RWPE1 (cell line): ENCODE data around the gene PTRH1.

Experiments used
- CTCF ChIA-PET: fragments of 350-600 bp; sonication (Branson Sonifier 250); formaldehyde crosslinking; extraction: SDS; loops from one replicate; lab custom pipeline; 2021; lab: Yijun Ruan, JAX
- POLR2A ChIA-PET: fragments of 400-600 bp; formaldehyde crosslinking; extraction: SDS; loops from one replicate; lab custom pipeline; 2020; ENCODE audit warnings: antibody characterized with exemption; ENCODE audit not compliant: low non-redundant PET; lab: Yijun Ruan, JAX
- DNase-seq: peaks from one replicate; pipeline ENCODE4 v3.0.0; 2012; ENCODE audit warnings: low spot score
- H3K27ac ChIP-seq: fragments of 450-650 bp; 2 replicates; pipeline ENCODE4 v1.5.1; 2017
- TF ChIP-seq, protein P1 (sequence below): fragments of 450-650 bp; conservative IDR thresholded peaks from 2 replicates; pipeline ENCODE4 v1.5.1; 2017; ENCODE audit warnings: low read depth, mild to moderate bottlenecking

PTRH1 gene

DNA sequence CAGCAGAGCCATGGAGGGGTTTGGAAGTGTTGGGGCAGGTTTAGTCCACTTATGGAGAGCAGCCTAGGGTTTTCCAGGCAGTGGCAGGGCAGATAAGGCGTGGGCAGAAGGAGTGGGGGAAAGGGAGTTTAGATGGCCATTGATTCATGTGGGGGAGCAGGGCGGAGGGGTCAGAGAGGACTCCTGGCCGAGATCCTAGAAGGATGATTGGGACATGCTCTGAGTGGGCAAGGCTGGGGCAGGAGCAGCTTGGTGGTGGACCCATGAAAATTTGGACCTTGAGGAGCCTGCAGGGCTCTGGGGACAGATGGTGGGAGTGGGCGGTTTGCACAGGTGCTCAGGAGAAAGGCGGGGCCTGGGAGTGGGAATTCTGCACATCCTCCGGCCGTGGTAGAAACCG lies 37.7 kb upstream of the PTRH1 start:
- DNase-seq, result no peak
- H3K27ac ChIP-seq, result no peak overlapping the region
- TF ChIP-seq, protein P1, sequence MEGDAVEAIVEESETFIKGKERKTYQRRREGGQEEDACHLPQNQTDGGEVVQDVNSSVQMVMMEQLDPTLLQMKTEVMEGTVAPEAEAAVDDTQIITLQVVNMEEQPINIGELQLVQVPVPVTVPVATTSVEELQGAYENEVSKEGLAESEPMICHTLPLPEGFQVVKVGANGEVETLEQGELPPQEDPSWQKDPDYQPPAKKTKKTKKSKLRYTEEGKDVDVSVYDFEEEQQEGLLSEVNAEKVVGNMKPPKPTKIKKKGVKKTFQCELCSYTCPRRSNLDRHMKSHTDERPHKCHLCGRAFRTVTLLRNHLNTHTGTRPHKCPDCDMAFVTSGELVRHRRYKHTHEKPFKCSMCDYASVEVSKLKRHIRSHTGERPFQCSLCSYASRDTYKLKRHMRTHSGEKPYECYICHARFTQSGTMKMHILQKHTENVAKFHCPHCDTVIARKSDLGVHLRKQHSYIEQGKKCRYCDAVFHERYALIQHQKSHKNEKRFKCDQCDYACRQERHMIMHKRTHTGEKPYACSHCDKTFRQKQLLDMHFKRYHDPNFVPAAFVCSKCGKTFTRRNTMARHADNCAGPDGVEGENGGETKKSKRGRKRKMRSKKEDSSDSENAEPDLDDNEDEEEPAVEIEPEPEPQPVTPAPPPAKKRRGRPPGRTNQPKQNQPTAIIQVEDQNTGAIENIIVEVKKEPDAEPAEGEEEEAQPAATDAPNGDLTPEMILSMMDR, result no peak
- CTCF ChIA-PET, result no interaction called here
- POLR2A ChIA-PET, result interaction anchor here (0.7 kb wide), 1 partner anchor 1582 kb away, joined by 6 read pairs; no protein-coding TSS in a partner anchor

DNA sequence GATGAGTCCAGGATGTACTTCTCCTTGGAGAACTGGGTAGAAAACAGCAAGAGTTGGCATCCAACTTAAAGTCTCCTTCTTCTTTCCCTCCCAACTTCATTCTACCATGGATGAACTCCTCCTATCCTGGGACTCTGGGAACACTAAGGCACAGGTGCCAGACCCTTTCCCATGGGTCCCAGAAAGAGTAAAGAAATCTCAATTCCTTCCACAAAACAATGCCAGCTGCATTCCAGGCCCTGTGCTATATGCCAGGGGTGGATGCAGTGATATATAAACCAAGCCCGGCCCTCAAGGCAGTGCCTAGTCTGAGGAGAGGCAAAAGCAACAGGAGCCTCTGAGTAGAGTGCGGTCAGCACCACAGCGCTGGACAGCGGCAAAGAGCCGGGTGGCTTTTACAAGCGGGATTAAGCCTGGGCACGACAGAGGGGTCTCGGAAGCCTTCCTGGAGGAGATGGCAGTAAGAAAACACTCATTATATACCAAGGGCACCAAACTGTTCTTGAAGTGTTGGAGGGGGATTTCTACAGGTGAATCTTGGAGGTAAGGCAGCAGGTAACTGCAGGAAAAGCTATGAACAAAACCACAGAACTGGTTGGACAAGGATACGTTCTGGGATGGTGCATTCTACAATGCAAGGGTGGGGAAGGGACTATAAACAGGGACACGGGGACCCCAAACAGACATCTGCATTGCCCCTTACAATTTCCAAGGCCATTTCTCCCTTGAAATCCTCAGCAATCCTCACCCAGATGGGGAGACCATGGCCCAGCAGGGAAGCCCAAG lies 36.0 kb upstream of the PTRH1 start:
- H3K27ac ChIP-seq, result no peak overlapping the region
- ChIA-PET CTCF (no interaction called here), POLR2A (interaction anchor here (0.5 kb wide), 2 partner anchors 11 to 28 kb away, joined by 3 to 5 read pairs; no protein-coding TSS in a partner anchor)
- TF ChIP-seq, protein P1, result no peak
- DNase-seq, result peak; percentile 65

DNA sequence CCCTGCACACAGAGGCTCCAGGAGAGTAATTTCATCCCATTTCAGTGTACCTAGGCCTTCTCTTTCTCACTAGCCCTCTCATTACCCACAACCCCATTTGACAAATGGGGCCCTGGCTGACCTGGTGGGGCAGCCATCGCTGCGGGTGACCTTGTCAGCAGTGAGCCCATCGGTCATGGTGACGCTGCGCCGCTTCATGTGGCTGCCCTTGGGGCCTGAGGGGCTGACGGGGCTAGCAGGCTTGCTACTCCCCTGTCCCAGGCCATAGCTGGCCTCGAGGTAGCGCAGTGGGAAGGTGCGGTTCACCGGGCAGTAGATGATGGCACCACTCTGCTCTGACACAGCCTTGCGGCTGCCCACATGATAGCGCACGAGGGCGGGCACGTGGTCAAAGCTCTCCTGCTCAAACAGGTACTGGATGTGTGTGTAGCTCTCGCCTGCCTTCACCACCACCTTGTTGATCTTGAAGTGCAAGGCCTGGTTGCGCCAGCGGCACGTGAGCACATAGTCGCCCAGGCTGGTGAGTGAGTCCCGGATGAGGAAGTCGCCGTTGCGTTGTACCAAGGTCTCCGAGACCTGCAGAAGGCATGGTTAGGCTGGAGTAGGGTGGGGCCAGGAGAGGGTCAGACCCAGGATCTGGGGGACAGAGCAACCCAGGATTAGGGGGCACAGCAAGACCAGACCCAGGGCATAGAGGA lies 33.8 kb upstream of the PTRH1 start:
- TF ChIP-seq, protein P1, result no peak
- ChIA-PET CTCF (no interaction called here), POLR2A (no interaction called here)
- no peak overlapping the region for H3K27ac ChIP-seq
- no peak for DNase-seq

- CTCF ChIA-PET, result interaction anchor here (0.6 to 0.7 kb wide), 2 partner anchors 165 to 239 kb away, joined by 3 read pairs; no protein-coding TSS in a partner anchor
- no peak for DNase-seq
- TF ChIP-seq, protein P1, result no peak
- no peak overlapping the region for H3K27ac ChIP-seq
- POLR2A ChIA-PET, result no interaction called here
These were observed 31.6 kb upstream of the PTRH1 start for GRCh38 chr9:127746959-127747569.

DNA sequence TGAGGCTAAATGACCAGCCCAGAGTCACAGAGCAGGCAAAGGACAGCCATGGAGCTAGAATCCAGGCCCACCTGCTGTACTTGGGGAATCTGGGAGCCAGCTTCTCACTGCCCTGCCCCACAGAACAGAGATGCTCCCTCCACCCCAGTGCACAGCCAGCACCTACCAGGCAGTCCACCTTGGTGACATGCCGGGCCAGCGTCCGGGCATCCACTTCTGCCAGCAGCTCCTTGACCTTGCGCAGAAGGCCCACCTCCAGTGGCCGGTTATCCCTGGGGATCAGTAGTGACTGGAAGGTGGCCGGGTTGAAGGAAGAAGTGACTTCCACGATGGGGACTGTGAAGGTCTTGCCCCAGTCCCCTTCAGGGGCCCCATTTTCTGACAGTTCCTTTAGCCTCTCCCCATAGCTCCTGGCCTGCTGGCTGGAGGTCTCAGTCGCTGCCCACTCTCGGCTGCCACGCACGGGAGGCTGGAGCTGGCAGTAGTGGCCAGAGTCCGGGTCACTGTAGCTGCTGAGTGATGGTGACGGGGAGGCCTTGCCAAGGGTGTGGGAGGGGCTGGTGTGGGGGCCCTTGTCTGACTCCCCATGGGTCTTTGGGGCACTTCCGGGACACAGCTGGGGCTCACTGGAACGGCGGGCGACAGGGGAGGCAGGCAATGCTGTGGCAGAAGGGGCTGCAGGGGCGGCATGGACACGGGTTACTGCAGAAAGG lies 29.1 kb upstream of the PTRH1 start:
- no peak overlapping the region; the same call in 1 of the 2 replicates for H3K27ac ChIP-seq
- TF ChIP-seq, protein P1, result no peak
- CTCF ChIA-PET, result interaction anchor here (0.6 to 2.3 kb wide), 4 partner anchors 10 to 1039 kb away, joined by 3 to 10 read pairs (median 3); partner anchors contain the start of genes AK1 and TOR2A

More for the DNA sequence above, 29.1 kb upstream of the PTRH1 start:
- POLR2A ChIA-PET, result no interaction called here
- no peak for DNase-seq
